Measurements from ENCODE around the gene BRCA2.
A peak's percentile ranks its signal among the peaks of the same experiment; 100 is the strongest.
"Not testable (repeated sequence)": the region's sequence is repeated elsewhere in the genome, so short reads cannot be mapped to it uniquely, and the experiment has no call there.

The BRCA2 gene

GRCh38 chr13:32310134-32310706 lies 5.1 kb upstream of the BRCA2 start:
- DNase-seq, result peak; percentile 54

- no peak for DNase-seq
Observed at GRCh38 chr13:32311188-32311897, 4.0 kb upstream of the BRCA2 start.

- DNase-seq, result peak; percentile 47
Observed at GRCh38 chr13:32314271-32315237, 754 bp upstream of the BRCA2 start.

- DNase-seq, result no peak
Observed at GRCh38 chr13:32316028-32316339, 676 bp downstream of the BRCA2 start.

GRCh38 chr13:32316501-32316900 lies 1.2 kb downstream of the BRCA2 start:
- DNase-seq, result no peak

- DNase-seq, result no peak
Observed at GRCh38 chr13:32317716-32318465, 2.6 kb downstream of the BRCA2 start.

- no peak for DNase-seq
Observed at GRCh38 chr13:32320528-32320927, 5.2 kb downstream of the BRCA2 start.

- DNase-seq, result no peak
Observed at GRCh38 chr13:32323912-32324311, 8.6 kb downstream of the BRCA2 start.

GRCh38 chr13:32330441-32330840 lies 15.1 kb downstream of the BRCA2 start:
- DNase-seq, result no peak

GRCh38 chr13:32334671-32335070 lies 19.4 kb downstream of the BRCA2 start:
- no peak for DNase-seq

- peak; percentile 52 for DNase-seq
Observed at GRCh38 chr13:32340914-32341313, 25.6 kb downstream of the BRCA2 start.

- no peak for DNase-seq
Observed at GRCh38 chr13:32347651-32348050, 32.3 kb downstream of the BRCA2 start.

- DNase-seq, result not testable (repeated sequence)
Observed at GRCh38 chr13:32350839-32351441, 35.6 kb downstream of the BRCA2 start.

GRCh38 chr13:32354040-32354439 lies 38.7 kb downstream of the BRCA2 start:
- no peak for DNase-seq

- DNase-seq, result not testable (repeated sequence)
Observed at GRCh38 chr13:32355935-32356334, 40.6 kb downstream of the BRCA2 start.

GRCh38 chr13:32362574-32362973 lies 47.3 kb downstream of the BRCA2 start:
- DNase-seq, result no peak

GRCh38 chr13:32370805-32371204 lies 55.5 kb downstream of the BRCA2 start:
- no peak for DNase-seq

GRCh38 chr13:32376642-32377415 lies 61.5 kb downstream of the BRCA2 start:
- no peak for DNase-seq

- DNase-seq, result no peak
Observed at GRCh38 chr13:32378012-32378411, 62.7 kb downstream of the BRCA2 start.

- peak; percentile 31 for DNase-seq
Observed at GRCh38 chr13:32381539-32381938, 66.2 kb downstream of the BRCA2 start.

GRCh38 chr13:32383836-32384618 lies 68.7 kb downstream of the BRCA2 start:
- DNase-seq, result no peak
